Measurements from ENCODE around the gene PTMA. TPM values are rescaled to one million over a fixed set of nuclear protein-coding genes. Genes with fewer than 3 reads are reported as not detected.
A peak's percentile ranks its signal among the peaks of the same experiment; 100 is the strongest.

PTMA gene
- polyA plus RNA-seq, 2 of the 4 experiments (the other 2 are of a cell fraction), result 1,191 to 2,360 TPM

DNA sequence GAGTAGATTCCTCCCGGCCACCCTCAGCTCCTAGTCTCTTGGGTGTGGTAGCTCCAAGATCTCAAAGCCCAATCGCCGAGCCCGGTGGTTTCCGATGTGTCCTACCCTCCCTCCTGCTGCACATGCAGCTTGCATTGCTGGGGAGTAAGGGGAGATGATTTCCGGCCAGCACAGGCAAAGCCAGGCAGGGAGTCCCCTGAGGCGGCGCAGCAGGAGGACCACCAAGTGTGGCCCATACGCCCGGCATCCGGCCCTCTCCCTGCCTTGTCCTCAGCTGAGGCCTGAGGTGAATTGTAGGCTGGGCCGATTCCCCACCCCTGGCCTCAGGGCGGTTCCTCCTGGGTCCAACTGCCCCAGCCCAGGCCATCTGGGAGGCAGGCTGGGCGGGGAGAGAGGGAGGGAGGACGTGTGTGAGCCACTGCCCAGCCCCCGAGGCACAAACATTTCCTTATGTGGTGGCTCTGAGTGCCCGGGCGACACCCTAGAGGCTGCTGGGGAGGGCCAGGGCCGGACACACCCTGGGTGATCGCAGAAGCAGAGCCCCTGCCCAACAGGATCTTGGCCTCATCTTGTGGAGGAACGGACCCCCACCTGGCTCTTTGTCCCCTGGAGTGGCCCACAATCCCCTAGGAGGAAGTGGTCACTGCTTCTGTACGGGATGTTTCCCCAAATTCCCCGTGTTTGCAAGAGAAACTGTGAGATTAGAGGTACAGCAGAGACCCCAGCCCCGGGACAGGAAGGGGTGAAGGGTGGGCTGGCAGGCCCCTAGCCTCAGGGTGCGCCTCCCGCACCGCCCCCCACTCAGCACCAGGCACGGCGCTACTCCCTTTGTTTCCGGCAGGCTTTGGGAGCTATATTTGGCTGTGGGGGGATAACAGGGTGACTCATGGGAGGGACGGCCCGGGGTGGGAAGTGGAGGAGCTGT lies 41.9 kb upstream of the PTMA start (continued):
- TF ChIP-seq REST (IDR thresholded peaks at IDR 0.05) (no peak), TP53 (CRISPR knock-in tag; IDR thresholded peaks at IDR 0.05) (peak; percentile 2; the same call in 1 of the 2 replicates), PHF8 (IDR thresholded peaks at IDR 0.05; ENCODE audit: borderline replicate concordance, low read depth) (0 out of 2 replicates have a peak, but pooled peaks have one; percentile 27), TFCP2L1 (CRISPR knock-in tag; IDR thresholded peaks at IDR 0.05) (0 out of 2 replicates have a peak, but pooled peaks have one; percentile 10), MYC (IDR thresholded peaks at IDR 0.05; ENCODE audit: borderline replicate concordance, low read length) (no peak; the same call in 1 of the 2 replicates), NFE2L2 (conservative IDR thresholded peaks at IDR 0.05; ENCODE audit: low read length) (no peak), SMC3 (IDR thresholded peaks at IDR 0.05) (no peak; the same call in 2 of the 3 replicates), POLR2AphosphoS2 (conservative IDR thresholded peaks at IDR 0.05; ENCODE audit: low read length) (no peak), MAFK (IDR thresholded peaks at IDR 0.05; ENCODE audit: partially characterized antibody) (no peak), ZSCAN20 (CRISPR knock-in tag; IDR thresholded peaks at IDR 0.05) (no peak), GATA3 (IDR thresholded peaks at IDR 0.05; ENCODE audit: borderline replicate concordance) (peak; percentile 27; the same call in 1 of the 2 replicates), HOXB5 (CRISPR knock-in tag; IDR thresholded peaks at IDR 0.05) (peak; percentile 74; the same call in 1 of the 2 replicates), MAZ (IDR thresholded peaks at IDR 0.05; ENCODE audit: borderline replicate concordance, low read depth, low read length) (peak; percentile 91), HDAC2 (IDR thresholded peaks at IDR 0.05) (no peak)
- TF ChIP-seq, protein P1, sequence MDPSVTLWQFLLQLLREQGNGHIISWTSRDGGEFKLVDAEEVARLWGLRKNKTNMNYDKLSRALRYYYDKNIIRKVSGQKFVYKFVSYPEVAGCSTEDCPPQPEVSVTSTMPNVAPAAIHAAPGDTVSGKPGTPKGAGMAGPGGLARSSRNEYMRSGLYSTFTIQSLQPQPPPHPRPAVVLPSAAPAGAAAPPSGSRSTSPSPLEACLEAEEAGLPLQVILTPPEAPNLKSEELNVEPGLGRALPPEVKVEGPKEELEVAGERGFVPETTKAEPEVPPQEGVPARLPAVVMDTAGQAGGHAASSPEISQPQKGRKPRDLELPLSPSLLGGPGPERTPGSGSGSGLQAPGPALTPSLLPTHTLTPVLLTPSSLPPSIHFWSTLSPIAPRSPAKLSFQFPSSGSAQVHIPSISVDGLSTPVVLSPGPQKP (IDR thresholded peaks at IDR 0.05; ENCODE audit: low read depth, low read length), result no peak
- TF ChIP-seq, protein P2, sequence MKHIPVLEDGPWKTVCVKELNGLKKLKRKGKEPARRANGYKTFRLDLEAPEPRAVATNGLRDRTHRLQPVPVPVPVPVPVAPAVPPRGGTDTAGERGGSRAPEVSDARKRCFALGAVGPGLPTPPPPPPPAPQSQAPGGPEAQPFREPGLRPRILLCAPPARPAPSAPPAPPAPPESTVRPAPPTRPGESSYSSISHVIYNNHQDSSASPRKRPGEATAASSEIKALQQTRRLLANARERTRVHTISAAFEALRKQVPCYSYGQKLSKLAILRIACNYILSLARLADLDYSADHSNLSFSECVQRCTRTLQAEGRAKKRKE (CRISPR knock-in tag; IDR thresholded peaks at IDR 0.05; ENCODE audit: low read depth), result peak; percentile 87
- TF ChIP-seq, protein P3, sequence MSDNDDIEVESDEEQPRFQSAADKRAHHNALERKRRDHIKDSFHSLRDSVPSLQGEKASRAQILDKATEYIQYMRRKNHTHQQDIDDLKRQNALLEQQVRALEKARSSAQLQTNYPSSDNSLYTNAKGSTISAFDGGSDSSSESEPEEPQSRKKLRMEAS (IDR thresholded peaks at IDR 0.05), result peak; percentile 80

GRCh38 chr2:231667096-231667427 lies 41.3 kb upstream of the PTMA start:
- ATAC-seq, result no peak
- ChIA-PET POLR2A (interaction anchor here (0.6 to 3.5 kb wide), 19 partner anchors 8 to 202 kb away, joined by 3 to 25 read pairs (median 9); partner anchors contain the start of genes NCL and PTMA), CTCF (interaction anchor here (1.3 to 95.1 kb wide), 3 partner anchors 16 to 66 kb away, joined by 3 to 4158 read pairs (median 4158); partner anchors contain the start of gene PTMA)
- peaks cover 39% of the 10 kb centered on the region for H3K4me1 ChIP-seq
- no peak for DNase-seq (ENCODE audit: low read depth in 1 of 2, low spot score in 1 of 2)
- peak overlapping the region; percentile 97 to 100 for H3K27ac ChIP-seq
- H3K4me3 ChIP-seq, result peak overlapping the region; percentile 49
- FAIRE-seq, result no peak
- TF ChIP-seq HOXA7 (CRISPR knock-in tag; IDR thresholded peaks at IDR 0.05), result peak; percentile 69; the same call in 1 of the 2 replicates
- TF ChIP-seq, protein P4, sequence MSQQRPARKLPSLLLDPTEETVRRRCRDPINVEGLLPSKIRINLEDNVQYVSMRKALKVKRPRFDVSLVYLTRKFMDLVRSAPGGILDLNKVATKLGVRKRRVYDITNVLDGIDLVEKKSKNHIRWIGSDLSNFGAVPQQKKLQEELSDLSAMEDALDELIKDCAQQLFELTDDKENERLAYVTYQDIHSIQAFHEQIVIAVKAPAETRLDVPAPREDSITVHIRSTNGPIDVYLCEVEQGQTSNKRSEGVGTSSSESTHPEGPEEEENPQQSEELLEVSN (IDR thresholded peaks at IDR 0.05; ENCODE audit: borderline replicate concordance, low read depth), result no peak
- TF ChIP-seq, protein P3 (IDR thresholded peaks at IDR 0.05), result 0 out of 2 replicates have a peak, but pooled peaks have one; percentile 8
- TF ChIP-seq POLR2AphosphoS2 (conservative IDR thresholded peaks at IDR 0.05; ENCODE audit: low read length), result no peak
- no peak for TF ChIP-seq CTCF (IDR thresholded peaks at IDR 0.05)
- TF ChIP-seq POLR2A (IDR thresholded peaks at IDR 0.05; ENCODE audit: low read length), result 0 out of 2 replicates have a peak, but pooled peaks have one; percentile 13
- 0 out of 2 replicates have a peak, but pooled peaks have one; percentile 5 for TF ChIP-seq JUNB (IDR thresholded peaks at IDR 0.05)
- H3K9me3 ChIP-seq, result no peaks in the 10 kb centered on the region
- peak overlapping the region; percentile 92 for H3K4me2 ChIP-seq
- 9% methylated on average over 10 of the region's 11 CpGs for WGBS (ENCODE audit: missing lambda C conversion rate)
